ENCODE measurements around the gene UNC80. TPM values are rescaled to one million over a fixed set of nuclear protein-coding genes. Genes with fewer than 3 reads are reported as not detected.
"Not testable (repeated sequence)": the region's sequence is repeated elsewhere in the genome, so short reads cannot be mapped to it uniquely, and the experiment has no call there.

Gene UNC80
- total RNA-seq, 2 experiments from 2014 or later: not detected

DNA sequence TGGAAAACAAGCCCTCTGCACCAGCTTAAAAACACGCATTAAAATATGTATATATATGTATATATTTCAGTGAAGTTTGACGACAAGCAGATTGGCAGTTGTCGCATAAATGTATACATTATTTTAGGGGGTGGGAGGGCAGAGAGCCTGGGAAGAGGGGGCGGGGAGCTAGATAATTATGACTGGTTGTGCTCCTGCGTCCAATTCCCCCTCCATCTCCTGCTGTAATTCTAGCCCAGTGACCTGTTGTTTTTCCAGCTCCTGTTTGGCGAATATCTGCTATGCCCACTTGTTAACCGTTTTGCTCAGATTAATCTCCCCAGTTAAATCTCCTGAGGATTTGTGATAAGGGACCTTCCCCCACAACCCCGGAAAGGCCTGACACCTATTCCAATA is 656 bp downstream of the UNC80 start:
- no peaks in the 10 kb centered on the region for H3K36me3 Mint-ChIP-seq
- ChIA-PET CTCF (no interaction called here), POLR2A (no interaction called here)
- no peak overlapping the region for H3K27ac Mint-ChIP-seq
- no peaks in the 10 kb centered on the region for H3K9me3 Mint-ChIP-seq
- peaks cover 5% of the 10 kb centered on the region for H3K4me1 Mint-ChIP-seq (ENCODE audit: low read depth)
- no peak overlapping the region for H3K4me3 Mint-ChIP-seq
- intact Hi-C loops (cut with micrococcal nuclease): no loop called here
- H3K27me3 Mint-ChIP-seq: peaks cover 18% of the 10 kb centered on the region
- no peak for DNase-seq

GRCh38 chr2:209773377-209773776 is 1.7 kb downstream of the UNC80 start:
- Mint-ChIP-seq H3K27ac (no peak overlapping the region), H3K27me3 (peaks cover 18% of the 10 kb centered on the region), H3K4me1 (ENCODE audit: low read depth) (peaks cover 5% of the 10 kb centered on the region), H3K9me3 (no peaks in the 10 kb centered on the region), H3K4me3 (no peak overlapping the region), H3K36me3 (no peaks in the 10 kb centered on the region)
- intact Hi-C loops (cut with micrococcal nuclease): no loop called here
- no peak for DNase-seq
- CTCF ChIA-PET: no interaction called here
- POLR2A ChIA-PET: no interaction called here

GRCh38 chr2:209787416-209787815 is 15.8 kb downstream of the UNC80 start:
- intact Hi-C loops (cut with micrococcal nuclease): no loop called here
- no peaks in the 10 kb centered on the region for H3K36me3 Mint-ChIP-seq
- ChIA-PET POLR2A (no interaction called here), CTCF (no interaction called here)
- no peak overlapping the region for H3K4me3 Mint-ChIP-seq
- H3K4me1 Mint-ChIP-seq (ENCODE audit: low read depth): peaks cover 18% of the 10 kb centered on the region
- H3K27ac Mint-ChIP-seq: no peak overlapping the region
- H3K27me3 Mint-ChIP-seq: no peaks in the 10 kb centered on the region
- DNase-seq: no peak
- no peaks in the 10 kb centered on the region for H3K9me3 Mint-ChIP-seq

DNA sequence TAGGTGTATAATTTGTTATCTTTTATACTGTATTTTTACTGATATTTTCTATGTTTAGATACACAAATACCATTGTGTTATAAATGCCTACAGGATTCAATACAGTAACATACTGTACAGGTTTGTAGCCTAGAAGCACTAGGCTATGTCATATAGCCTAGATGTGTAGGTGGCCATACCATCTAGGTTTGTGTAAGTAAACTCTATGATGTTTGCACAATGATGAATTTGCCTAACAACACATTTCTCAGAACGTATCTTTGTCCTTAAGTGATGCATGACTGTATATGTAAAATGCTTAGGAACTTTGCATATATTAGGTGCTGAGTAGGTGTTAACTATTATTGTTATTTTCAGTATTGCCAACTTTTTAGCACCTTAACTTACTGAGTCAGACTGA is 17.3 kb downstream of the UNC80 start:
- H3K27me3 Mint-ChIP-seq: no peaks in the 10 kb centered on the region
- POLR2A ChIA-PET: no interaction called here
- H3K9me3 Mint-ChIP-seq: no peaks in the 10 kb centered on the region
- DNase-seq: no peak
- CTCF ChIA-PET: no interaction called here
- H3K4me1 Mint-ChIP-seq (ENCODE audit: low read depth): peaks cover 18% of the 10 kb centered on the region
- H3K27ac Mint-ChIP-seq: no peak overlapping the region
- H3K36me3 Mint-ChIP-seq: no peaks in the 10 kb centered on the region
- H3K4me3 Mint-ChIP-seq: no peak overlapping the region
- intact Hi-C loops (cut with micrococcal nuclease): no loop called here

GRCh38 chr2:209790066-209790728 is 18.6 kb downstream of the UNC80 start:
- peaks cover 18% of the 10 kb centered on the region for H3K4me1 Mint-ChIP-seq (ENCODE audit: low read depth)
- H3K36me3 Mint-ChIP-seq: no peaks in the 10 kb centered on the region
- no peak overlapping the region for H3K27ac Mint-ChIP-seq
- POLR2A ChIA-PET: no interaction called here
- intact Hi-C loops (cut with micrococcal nuclease): loop anchor here (10.0 kb wide), 2 partner anchors 175 to 405 kb away; no protein-coding TSS in a partner anchor
- H3K4me3 Mint-ChIP-seq: peak overlapping the region; percentile 25
- H3K27me3 Mint-ChIP-seq: no peaks in the 10 kb centered on the region
- CTCF ChIA-PET: no interaction called here
- no peaks in the 10 kb centered on the region for H3K9me3 Mint-ChIP-seq
- DNase-seq: no peak

GRCh38 chr2:209791151-209791550 is 19.5 kb downstream of the UNC80 start:
- H3K27me3 Mint-ChIP-seq: no peaks in the 10 kb centered on the region
- ChIA-PET POLR2A (no interaction called here), CTCF (no interaction called here)
- intact Hi-C loops (cut with micrococcal nuclease): loop anchor here (10.0 kb wide), 2 partner anchors 174 to 404 kb away; no protein-coding TSS in a partner anchor
- H3K4me3 Mint-ChIP-seq: no peak overlapping the region
- no peak for DNase-seq
- H3K27ac Mint-ChIP-seq: no peak overlapping the region
- no peaks in the 10 kb centered on the region for H3K36me3 Mint-ChIP-seq
- peaks cover 18% of the 10 kb centered on the region for H3K4me1 Mint-ChIP-seq (ENCODE audit: low read depth)
- no peaks in the 10 kb centered on the region for H3K9me3 Mint-ChIP-seq

DNA sequence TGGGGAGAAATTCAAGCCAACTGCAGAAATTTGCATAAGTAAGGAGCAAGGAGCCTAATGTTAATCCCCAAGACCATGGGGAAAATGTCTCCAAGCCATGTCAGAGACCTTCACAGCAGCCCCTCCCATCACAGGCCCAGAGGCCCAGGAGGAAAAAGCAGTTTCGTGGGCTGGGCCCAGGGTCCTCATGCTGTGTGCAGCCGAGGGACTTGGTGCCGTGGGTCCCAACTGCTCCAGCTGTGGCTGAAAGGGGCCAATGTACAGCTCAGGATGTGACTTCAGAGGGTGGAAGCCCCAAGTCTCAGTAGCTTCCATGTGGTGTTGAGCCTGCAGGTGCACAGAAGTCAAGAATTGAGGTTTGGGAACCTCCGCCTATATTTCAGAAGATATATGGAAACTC is 23.8 kb downstream of the UNC80 start:
- H3K27me3 Mint-ChIP-seq; POLR2A ChIA-PET; H3K4me1 Mint-ChIP-seq (ENCODE audit: low read depth); H3K36me3 Mint-ChIP-seq; DNase-seq; H3K9me3 Mint-ChIP-seq; CTCF ChIA-PET; H3K27ac Mint-ChIP-seq; H3K4me3 Mint-ChIP-seq: not testable (repeated sequence)
- intact Hi-C loops (cut with micrococcal nuclease): loop anchor here (10.0 kb wide), 2 partner anchors 169 to 399 kb away; no protein-coding TSS in a partner anchor

- ChIA-PET CTCF (no interaction called here), POLR2A (no interaction called here)
- Mint-ChIP-seq H3K27me3 (no peaks in the 10 kb centered on the region), H3K36me3 (no peaks in the 10 kb centered on the region), H3K4me3 (no peak overlapping the region), H3K9me3 (no peaks in the 10 kb centered on the region), H3K27ac (no peak overlapping the region), H3K4me1 (ENCODE audit: low read depth) (no peaks in the 10 kb centered on the region)
- DNase-seq: no peak
- intact Hi-C loops (cut with micrococcal nuclease): no loop called here
Observed at GRCh38 chr2:209805351-209805750, 33.7 kb downstream of the UNC80 start.

- Mint-ChIP-seq H3K4me3 (no peak overlapping the region), H3K4me1 (ENCODE audit: low read depth) (no peaks in the 10 kb centered on the region), H3K9me3 (no peaks in the 10 kb centered on the region), H3K27ac (no peak overlapping the region), H3K27me3 (no peaks in the 10 kb centered on the region), H3K36me3 (no peaks in the 10 kb centered on the region)
- ChIA-PET CTCF (no interaction called here), POLR2A (no interaction called here)
- intact Hi-C loops (cut with micrococcal nuclease): no loop called here
- DNase-seq: no peak
Observed at GRCh38 chr2:209806318-209806717, 34.7 kb downstream of the UNC80 start.

GRCh38 chr2:209808521-209808920 is 36.9 kb downstream of the UNC80 start:
- ChIA-PET CTCF (no interaction called here), POLR2A (no interaction called here)
- Mint-ChIP-seq H3K9me3 (no peaks in the 10 kb centered on the region), H3K4me3 (no peak overlapping the region), H3K27ac (no peak overlapping the region), H3K27me3 (no peaks in the 10 kb centered on the region), H3K4me1 (ENCODE audit: low read depth) (no peaks in the 10 kb centered on the region), H3K36me3 (no peaks in the 10 kb centered on the region)
- intact Hi-C loops (cut with micrococcal nuclease): no loop called here
- no peak for DNase-seq

GRCh38 chr2:209809256-209809655 is 37.6 kb downstream of the UNC80 start:
- CTCF ChIA-PET: no interaction called here
- Mint-ChIP-seq H3K36me3 (no peaks in the 10 kb centered on the region), H3K4me3 (no peak overlapping the region), H3K4me1 (ENCODE audit: low read depth) (no peaks in the 10 kb centered on the region), H3K9me3 (no peaks in the 10 kb centered on the region), H3K27ac (no peak overlapping the region), H3K27me3 (no peaks in the 10 kb centered on the region)
- POLR2A ChIA-PET: no interaction called here
- DNase-seq: no peak
- intact Hi-C loops (cut with micrococcal nuclease): no loop called here

DNA sequence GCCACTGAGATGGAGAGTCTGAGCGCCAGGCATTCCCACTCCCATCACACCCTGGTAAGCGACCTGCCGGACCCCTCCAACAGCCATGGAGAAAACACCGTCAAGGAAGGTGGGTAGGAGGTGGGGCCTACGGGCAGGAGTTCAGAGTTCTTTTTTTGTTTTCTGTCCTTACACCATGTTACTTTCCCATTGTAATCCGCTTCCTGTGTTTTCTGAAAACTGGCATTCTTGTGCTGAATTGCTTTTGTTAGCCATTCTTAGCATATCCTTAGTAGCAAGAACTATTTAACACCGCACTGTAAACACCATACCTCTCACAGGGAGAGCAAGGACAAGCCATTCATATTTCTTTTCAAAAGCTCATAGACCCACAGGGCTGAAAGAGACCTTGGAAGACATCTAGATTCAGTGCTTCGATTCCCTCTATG is 46.2 kb downstream of the UNC80 start:
- H3K4me1 Mint-ChIP-seq (ENCODE audit: low read depth): no peaks in the 10 kb centered on the region
- no peak overlapping the region for H3K27ac Mint-ChIP-seq
- DNase-seq: no peak
- H3K27me3 Mint-ChIP-seq: no peaks in the 10 kb centered on the region
- intact Hi-C loops (cut with micrococcal nuclease): no loop called here
- H3K36me3 Mint-ChIP-seq: no peaks in the 10 kb centered on the region
- ChIA-PET POLR2A (no interaction called here), CTCF (no interaction called here)
- no peak overlapping the region for H3K4me3 Mint-ChIP-seq
- H3K9me3 Mint-ChIP-seq: no peaks in the 10 kb centered on the region

DNA sequence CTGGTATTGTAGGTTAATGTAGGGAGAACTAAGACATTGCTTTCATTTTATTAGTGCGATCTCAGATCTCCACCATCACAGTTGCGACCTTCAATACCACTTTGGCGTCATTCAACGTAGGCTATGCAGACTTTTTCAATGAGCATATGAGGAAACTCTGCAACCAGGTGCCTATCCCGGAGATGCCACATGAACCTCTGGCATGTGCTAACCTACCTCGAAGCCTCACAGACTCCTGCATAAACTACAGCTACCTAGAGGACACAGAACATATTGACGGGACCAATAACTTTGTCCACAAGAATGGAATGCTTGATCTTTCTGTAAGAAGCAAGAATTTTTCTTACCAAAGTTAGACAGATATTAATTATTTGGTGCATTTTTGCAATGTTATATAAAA is 47.3 kb downstream of the UNC80 start:
- Mint-ChIP-seq H3K9me3 (no peaks in the 10 kb centered on the region), H3K36me3 (no peaks in the 10 kb centered on the region), H3K4me3 (no peak overlapping the region), H3K27ac (no peak overlapping the region), H3K4me1 (ENCODE audit: low read depth) (no peaks in the 10 kb centered on the region), H3K27me3 (no peaks in the 10 kb centered on the region)
- ChIA-PET CTCF (no interaction called here), POLR2A (no interaction called here)
- intact Hi-C loops (cut with micrococcal nuclease): no loop called here
- DNase-seq: no peak

Data from activated CD4-positive, alpha-beta memory T cell treated with anti-CD3 and anti-CD28 coated beads for 36 hours (primary cell).